MCF 10A (cell line): Measurements from ENCODE around the gene DYNC1I2. TPM values are rescaled to one million over a fixed set of nuclear protein-coding genes. Genes with fewer than 3 reads are reported as not detected.

ENCODE experiments used
- BruUV-seq: library from RNA; stranded (reverse); fragments of 400-500 nt; replicated peaks from 2 replicates; lab custom pipeline; 2021; lab: Mats Ljungman, UMichigan
- CTCF ChIA-PET: fragments of 300-600 bp; sonication (Branson Sonifier 250); formaldehyde crosslinking; extraction: SDS; loops from one replicate; lab custom pipeline; 2021; ENCODE audit warnings: antibody characterized with exemption, inconsistent platforms; lab: Yijun Ruan, JAX
- POLR2A ChIA-PET: fragments of 300-600, 350-650 bp; sonication (Branson Sonifier 250); formaldehyde crosslinking; extraction: SDS; loops from one replicate; lab custom pipeline; 2020; ENCODE audit warnings: antibody characterized with exemption, inconsistent platforms; lab: Yijun Ruan, JAX
- DNase-seq: peaks from one replicate; pipeline ENCODE4 v3.0.0-alpha.2; 2018; ENCODE audit not compliant: unreplicated experiment
- H3K27ac Mint-ChIP-seq: one replicate; pipeline ENCODE4 v1.8.0; 2022; ENCODE audit warnings: mild to moderate bottlenecking, low read depth, mixed read lengths; ENCODE audit not compliant: unreplicated experiment
- H3K27me3 Mint-ChIP-seq: one replicate; pipeline ENCODE4 v1.8.0; 2022; ENCODE audit warnings: mixed read lengths; ENCODE audit not compliant: insufficient read depth, unreplicated experiment
- H3K36me3 Mint-ChIP-seq: one replicate; pipeline ENCODE4 v1.8.0; 2022; ENCODE audit warnings: mild to moderate bottlenecking, moderate library complexity, mixed read lengths; ENCODE audit not compliant: insufficient read depth, unreplicated experiment
- H3K4me1 Mint-ChIP-seq: one replicate; pipeline ENCODE4 v1.8.0; 2022; ENCODE audit warnings: mixed read lengths; ENCODE audit not compliant: insufficient read depth, unreplicated experiment
- H3K4me3 Mint-ChIP-seq: one replicate; pipeline ENCODE4 v1.8.0; 2022; ENCODE audit warnings: mild to moderate bottlenecking, moderate library complexity, mixed read lengths; ENCODE audit not compliant: unreplicated experiment
- H3K9me3 Mint-ChIP-seq: one replicate; pipeline ENCODE4 v1.8.0; 2022; ENCODE audit warnings: mixed read lengths; ENCODE audit not compliant: unreplicated experiment
- CTCF ChIP-seq: fragments of 200-600 bp; IDR thresholded peaks from one replicate; pipeline ENCODE4 v1.8.0; 2022; ENCODE audit warnings: antibody characterized with exemption, mild to moderate bottlenecking; ENCODE audit not compliant: unreplicated experiment
- intact Hi-C: fragments of 100-400 bp; cut with micrococcal nuclease; formaldehyde crosslinking; loops from 2 replicates; pipeline ENCODE4 v1.14.1; 2022
- total RNA-seq: library from RNA; stranded (reverse); gene quantifications from 2 replicates; pipeline ENCODE4 v1.2.3, GENCODE V29; 2022

Gene DYNC1I2
- total RNA-seq, 1 experiment from 2014 or later: 77.7 TPM

- H3K4me3 Mint-ChIP-seq: no peak overlapping the region
- no peak overlapping the region for H3K27ac Mint-ChIP-seq
These were observed 98.2 kb downstream of the DYNC1I2 start for GRCh38 chr2:171785450-171785849.

GRCh38 chr2:171787333-171788072 lies 100.2 kb downstream of the DYNC1I2 start:
- no peak for TF ChIP-seq CTCF
- ChIA-PET CTCF (interaction anchor here (0.7 to 1.6 kb wide), 4 partner anchors 9 to 358 kb away, joined by 3 to 7 read pairs (median 3); no protein-coding TSS in a partner anchor), POLR2A (interaction anchor here (0.5 to 0.9 kb wide), 2 partner anchors 11 to 897 kb away, joined by 3 read pairs; no protein-coding TSS in a partner anchor)
- intact Hi-C loops: no loop called here
- Mint-ChIP-seq H3K27me3 (no peaks in the 10 kb centered on the region), H3K36me3 (peaks cover 68% of the 10 kb centered on the region), H3K4me3 (no peak overlapping the region), H3K27ac (no peak overlapping the region), H3K4me1 (no peaks in the 10 kb centered on the region), H3K9me3 (no peaks in the 10 kb centered on the region)
- BruUV-seq: no TSS peak
- no peak for DNase-seq

More at GRCh38 chr2:171785450-171785849, 98.2 kb downstream of the DYNC1I2 start:
- H3K9me3 Mint-ChIP-seq: no peaks in the 10 kb centered on the region
- H3K4me1 Mint-ChIP-seq: no peaks in the 10 kb centered on the region
- POLR2A ChIA-PET: interaction anchor here (0.6 kb wide), 1 partner anchor 108 kb away, joined by 3 read pairs; no protein-coding TSS in a partner anchor
- CTCF ChIA-PET: no interaction called here
- peaks cover 47% of the 10 kb centered on the region for H3K36me3 Mint-ChIP-seq
- TF ChIP-seq CTCF: no peak
- intact Hi-C loops: no loop called here
- no TSS peak for BruUV-seq
- H3K27me3 Mint-ChIP-seq: no peaks in the 10 kb centered on the region
- no peak for DNase-seq

GRCh38 chr2:171788316-171788993 lies 101.2 kb downstream of the DYNC1I2 start:
- intact Hi-C loops: no loop called here
- H3K27me3 Mint-ChIP-seq: no peaks in the 10 kb centered on the region
- BruUV-seq: no TSS peak

More at GRCh38 chr2:171788316-171788993, 101.2 kb downstream of the DYNC1I2 start:
- no peak for DNase-seq
- CTCF ChIA-PET: interaction anchor here (0.7 to 1.6 kb wide), 2 partner anchors 9 to 83 kb away, joined by 3 to 7 read pairs; no protein-coding TSS in a partner anchor
- Mint-ChIP-seq H3K9me3 (no peaks in the 10 kb centered on the region), H3K27ac (no peak overlapping the region), H3K36me3 (peaks cover 76% of the 10 kb centered on the region), H3K4me1 (no peaks in the 10 kb centered on the region), H3K4me3 (no peak overlapping the region)
- POLR2A ChIA-PET: interaction anchor here (0.5 to 0.9 kb wide), 2 partner anchors 13 to 896 kb away, joined by 3 read pairs; no protein-coding TSS in a partner anchor
- no peak for TF ChIP-seq CTCF
